ENCODE data around the gene GYG1.

GYG1 gene

GRCh38 chr3:149020196-149020838 lies 29.0 kb downstream of the GYG1 start:
- Histone ChIP-seq H3K27me3 (replicated peaks; ENCODE audit: insufficient read depth, low read length) (no peaks in the 10 kb centered on the region), H3K4me2 (ENCODE audit: low read depth, low read length) (no peak overlapping the region), H3K4me3 (ENCODE audit: low read length) (no peak overlapping the region), H3K79me2 (ENCODE audit: low read length) (peaks cover 6% of the 10 kb centered on the region; the same call in 1 of the 2 replicates), H2AFZ (ENCODE audit: low read length) (no peak overlapping the region), H3K36me3 (replicated peaks; ENCODE audit: insufficient read depth, low read length) (peaks cover 20% of the 10 kb centered on the region), H4K20me1 (ENCODE audit: insufficient read depth, low read length) (no peaks in the 10 kb centered on the region), H3F3A (ENCODE audit: insufficient read depth, low read length) (no peaks in the 10 kb centered on the region), H3K9me2 (replicated peaks; ENCODE audit: insufficient read depth, low read length) (no peaks in the 10 kb centered on the region), H3K9me3 (replicated peaks; ENCODE audit: insufficient read depth, low read length) (no peaks in the 10 kb centered on the region), H3K9ac (ENCODE audit: low read length) (no peak overlapping the region), H3K27ac (ENCODE audit: low read length) (no peak overlapping the region), H3K4me1 (ENCODE audit: low read length) (no peaks in the 10 kb centered on the region)
- no peak for DNase-seq
- TF ChIP-seq EZH2phosphoT487 (IDR thresholded peaks at IDR 0.05; ENCODE audit: low read length), result no peak

- Histone ChIP-seq H3K79me2 (ENCODE audit: low read length) (peaks cover 4% of the 10 kb centered on the region; the same call in 1 of the 2 replicates), H3K4me2 (ENCODE audit: low read depth, low read length) (no peak overlapping the region), H3K4me1 (ENCODE audit: low read length) (no peaks in the 10 kb centered on the region), H3K27me3 (replicated peaks; ENCODE audit: insufficient read depth, low read length) (no peaks in the 10 kb centered on the region), H3K36me3 (replicated peaks; ENCODE audit: insufficient read depth, low read length) (peaks cover 18% of the 10 kb centered on the region), H2AFZ (ENCODE audit: low read length) (no peak overlapping the region), H3K4me3 (ENCODE audit: low read length) (no peak overlapping the region), H4K20me1 (ENCODE audit: insufficient read depth, low read length) (no peaks in the 10 kb centered on the region), H3K27ac (ENCODE audit: low read length) (no peak overlapping the region), H3F3A (ENCODE audit: insufficient read depth, low read length) (no peaks in the 10 kb centered on the region), H3K9me2 (replicated peaks; ENCODE audit: insufficient read depth, low read length) (no peaks in the 10 kb centered on the region), H3K9me3 (replicated peaks; ENCODE audit: insufficient read depth, low read length) (no peaks in the 10 kb centered on the region), H3K9ac (ENCODE audit: low read length) (no peak overlapping the region)
- no peak for TF ChIP-seq EZH2 (optimal IDR thresholded peaks at IDR 0.05; ENCODE audit: low read depth, low read length)
- TF ChIP-seq CTCF (IDR thresholded peaks at IDR 0.05; ENCODE audit: low read length), result no peak
- no peak for TF ChIP-seq EZH2phosphoT487 (IDR thresholded peaks at IDR 0.05; ENCODE audit: low read length)
- no peak for DNase-seq
These were observed 29.5 kb downstream of the GYG1 start for GRCh38 chr3:149020839-149021252.

DNA sequence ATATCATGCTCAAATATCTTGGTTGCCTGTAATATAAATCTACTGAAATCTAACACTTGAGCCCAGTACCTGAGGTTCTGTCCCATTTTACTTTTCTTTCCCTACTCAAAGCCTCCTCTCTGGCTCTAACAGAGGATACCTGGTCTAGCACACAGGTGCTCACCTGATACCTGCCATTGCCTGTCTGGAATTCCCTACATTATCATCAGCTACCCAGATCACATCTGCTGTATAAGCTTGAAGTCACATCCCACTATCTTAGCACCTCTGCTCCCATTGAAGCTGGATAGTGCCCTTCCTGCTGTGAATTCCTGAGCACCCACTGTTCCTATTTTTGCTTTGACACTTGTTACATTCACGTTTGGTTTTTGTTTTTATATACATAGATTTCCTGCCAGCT lies 30.5 kb downstream of the GYG1 start:
- no peak overlapping the region for H2AFZ ChIP-seq (ENCODE audit: low read length)
- H3K27ac ChIP-seq (ENCODE audit: low read length), result no peak overlapping the region
- no peaks in the 10 kb centered on the region for H3F3A ChIP-seq (ENCODE audit: insufficient read depth, low read length)
- no peaks in the 10 kb centered on the region for H4K20me1 ChIP-seq (ENCODE audit: insufficient read depth, low read length)
- H3K36me3 ChIP-seq (replicated peaks; ENCODE audit: insufficient read depth, low read length), result peaks cover 19% of the 10 kb centered on the region
- no peak overlapping the region for H3K4me2 ChIP-seq (ENCODE audit: low read depth, low read length)
- DNase-seq, result no peak
- H3K27me3 ChIP-seq (replicated peaks; ENCODE audit: insufficient read depth, low read length), result no peaks in the 10 kb centered on the region
- no peak overlapping the region for H3K9ac ChIP-seq (ENCODE audit: low read length)
- H3K9me3 ChIP-seq (replicated peaks; ENCODE audit: insufficient read depth, low read length), result no peaks in the 10 kb centered on the region
- H3K79me2 ChIP-seq (ENCODE audit: low read length), result peaks cover 4% of the 10 kb centered on the region; the same call in 1 of the 2 replicates
- H3K9me2 ChIP-seq (replicated peaks; ENCODE audit: insufficient read depth, low read length), result no peaks in the 10 kb centered on the region
- H3K4me1 ChIP-seq (ENCODE audit: low read length), result no peaks in the 10 kb centered on the region
- no peak overlapping the region for H3K4me3 ChIP-seq (ENCODE audit: low read length)
- no peak for TF ChIP-seq CTCF (IDR thresholded peaks at IDR 0.05; ENCODE audit: low read length)
- no peak for TF ChIP-seq EZH2phosphoT487 (IDR thresholded peaks at IDR 0.05; ENCODE audit: low read length)
- TF ChIP-seq EZH2 (optimal IDR thresholded peaks at IDR 0.05; ENCODE audit: low read depth, low read length), result no peak

GRCh38 chr3:149023951-149024350 lies 32.6 kb downstream of the GYG1 start:
- no peaks in the 10 kb centered on the region for H3K27me3 ChIP-seq (replicated peaks; ENCODE audit: insufficient read depth, low read length)
- DNase-seq, result no peak

More at GRCh38 chr3:149023951-149024350, 32.6 kb downstream of the GYG1 start:
- Histone ChIP-seq H3K4me2 (ENCODE audit: low read depth, low read length) (no peak overlapping the region), H3K36me3 (replicated peaks; ENCODE audit: insufficient read depth, low read length) (peaks cover 28% of the 10 kb centered on the region), H2AFZ (ENCODE audit: low read length) (no peak overlapping the region), H3K9me3 (replicated peaks; ENCODE audit: insufficient read depth, low read length) (no peaks in the 10 kb centered on the region), H3K9me2 (replicated peaks; ENCODE audit: insufficient read depth, low read length) (no peaks in the 10 kb centered on the region), H3F3A (ENCODE audit: insufficient read depth, low read length) (no peaks in the 10 kb centered on the region), H4K20me1 (ENCODE audit: insufficient read depth, low read length) (no peaks in the 10 kb centered on the region), H3K27ac (ENCODE audit: low read length) (no peak overlapping the region), H3K4me1 (ENCODE audit: low read length) (no peaks in the 10 kb centered on the region), H3K4me3 (ENCODE audit: low read length) (no peak overlapping the region), H3K9ac (ENCODE audit: low read length) (no peak overlapping the region), H3K79me2 (ENCODE audit: low read length) (peaks cover 4% of the 10 kb centered on the region; the same call in 1 of the 2 replicates)
- TF ChIP-seq CTCF (IDR thresholded peaks at IDR 0.05; ENCODE audit: low read length) (no peak), EZH2 (optimal IDR thresholded peaks at IDR 0.05; ENCODE audit: low read depth, low read length) (no peak), EZH2phosphoT487 (IDR thresholded peaks at IDR 0.05; ENCODE audit: low read length) (no peak)
